NOMO-1 treated with DMSO at 0.1 percent for 48 hours (cell line): ENCODE measurements around the gene FN3KRP.
"Not testable (repeated sequence)": the region's sequence is repeated elsewhere in the genome, so short reads cannot be mapped to it uniquely, and the experiment has no call there.

Experiments
- DNase-seq: peaks from one replicate; lab custom pipeline; 2025; ENCODE audit not compliant: unreplicated experiment; lab: John Stamatoyannopoulos, UW

Gene FN3KRP

GRCh38 chr17:82740906-82741759 is 24.6 kb downstream of the FN3KRP start:
- DNase-seq = no peak

GRCh38 chr17:82743344-82744219 is 27.1 kb downstream of the FN3KRP start:
- no peak for DNase-seq

- not testable (repeated sequence) for DNase-seq
Measured at GRCh38 chr17:82744736-82745135, 28.2 kb downstream of the FN3KRP start.

GRCh38 chr17:82745524-82745923 is 29.0 kb downstream of the FN3KRP start:
- DNase-seq = no peak

GRCh38 chr17:82748756-82749155 is 32.2 kb downstream of the FN3KRP start:
- no peak for DNase-seq

GRCh38 chr17:82750241-82750908 is 33.9 kb downstream of the FN3KRP start:
- DNase-seq = no peak

GRCh38 chr17:82751171-82751570 is 34.7 kb downstream of the FN3KRP start:
- DNase-seq = no peak

- DNase-seq = peak; percentile 81
Measured at GRCh38 chr17:82751571-82752370, 35.3 kb downstream of the FN3KRP start, which contains the start of gene TBCD. Gene TBCD (plus strand): TSS chr17:82752065. CDS start chr17:82752194, 129 bp downstream.

GRCh38 chr17:82752371-82753200 is 36.1 kb downstream of the FN3KRP start:
- no peak for DNase-seq

GRCh38 chr17:82753201-82753464 is 36.6 kb downstream of the FN3KRP start:
- DNase-seq = no peak

GRCh38 chr17:82754297-82755208 is 38.0 kb downstream of the FN3KRP start:
- peak; percentile 34 for DNase-seq

- no peak for DNase-seq
Measured at GRCh38 chr17:82756166-82756565, 39.7 kb downstream of the FN3KRP start.

GRCh38 chr17:82765371-82765770 is 48.9 kb downstream of the FN3KRP start:
- DNase-seq = no peak

GRCh38 chr17:82767041-82767754 is 50.7 kb downstream of the FN3KRP start:
- peak; percentile 25 for DNase-seq

- DNase-seq = no peak
Measured at GRCh38 chr17:82769041-82769440, 52.5 kb downstream of the FN3KRP start.

- no peak for DNase-seq
Measured at GRCh38 chr17:82772026-82772425, 55.5 kb downstream of the FN3KRP start.

GRCh38 chr17:82774456-82774855 is 58.0 kb downstream of the FN3KRP start:
- not testable (repeated sequence) for DNase-seq
